Tibial nerve (tissue), 4 donors: Measurements from ENCODE around the gene WARS2.

Experiments used
- CTCF ChIP-seq, 5 experiments: fragments of 200-600 bp in 3 of 5; fragments of 450-650 bp in 2 of 5; sonication (generic) in 3 of 5; IDR thresholded peaks; one replicate each; pipeline ENCODE4 v1.5.1; 2016 to 2019; ENCODE audit warnings: antibody characterized with exemption in 5 of 5, mild to moderate bottlenecking in 3 of 5, moderate library complexity in 2 of 5
- EP300 ChIP-seq, 2 donors: sonication (generic); formaldehyde crosslinking; IDR thresholded peaks; one replicate each; pipeline ENCODE4 v1.6.1; 2017; ENCODE audit warnings: antibody characterized with exemption in 2 of 2, mild to moderate bottlenecking in 1 of 2
- POLR2A ChIP-seq, 2 donors: fragments of 450-650 bp; IDR thresholded peaks; one replicate each; pipeline ENCODE4 v1.6.1; 2017; ENCODE audit warnings: antibody characterized with exemption in 2 of 2, mild to moderate bottlenecking in 2 of 2, moderate library complexity in 2 of 2

- TF ChIP-seq CTCF (IDR thresholded peaks at IDR 0.05) (no peak), POLR2A (IDR thresholded peaks at IDR 0.05) (no peak), EP300 (IDR thresholded peaks at IDR 0.05) (no peak)
These were observed 46.0 kb upstream of the WARS2 start for GRCh38 chr1:119186471-119186870.
